NCI-H748 (cell line): ENCODE measurements around the gene FADS3.

Experiments used
- DNase-seq: peaks from one replicate; lab custom pipeline; 2025; ENCODE audit not compliant: unreplicated experiment; lab: John Stamatoyannopoulos, UW

Gene FADS3

GRCh38 chr11:61891331-61892084 lies at the start of gene FADS3:
TSS of gene FADS3 (minus strand) at chr11:61891545. CDS start at chr11:61891381, 164 bp downstream.
- peak; percentile 94 for DNase-seq

- DNase-seq = no peak
Observed at GRCh38 chr11:61940466-61940865, 49.1 kb upstream of the FADS3 start.

GRCh38 chr11:61935861-61936260 lies 44.5 kb upstream of the FADS3 start:
- DNase-seq = no peak

GRCh38 chr11:61930933-61931332 lies 39.6 kb upstream of the FADS3 start:
- DNase-seq = no peak

- no peak for DNase-seq
Observed at GRCh38 chr11:61928606-61929005, 37.3 kb upstream of the FADS3 start.

- no peak for DNase-seq
Observed at GRCh38 chr11:61927501-61927900, 36.2 kb upstream of the FADS3 start.

- DNase-seq = no peak
Observed at GRCh38 chr11:61926235-61926634, 34.9 kb upstream of the FADS3 start.

GRCh38 chr11:61925736-61926135 lies 34.4 kb upstream of the FADS3 start:
- DNase-seq = no peak

- no peak for DNase-seq
Observed at GRCh38 chr11:61924064-61924455, 32.7 kb upstream of the FADS3 start.

- no peak for DNase-seq
Observed at GRCh38 chr11:61923166-61924063, 32.1 kb upstream of the FADS3 start.

GRCh38 chr11:61922539-61922938 lies 31.2 kb upstream of the FADS3 start:
- no peak for DNase-seq

GRCh38 chr11:61921446-61921845 lies 30.1 kb upstream of the FADS3 start:
- DNase-seq = no peak

GRCh38 chr11:61919705-61920631 lies 28.6 kb upstream of the FADS3 start:
- DNase-seq = no peak

GRCh38 chr11:61918938-61919704 lies 27.8 kb upstream of the FADS3 start:
- DNase-seq = no peak

- no peak for DNase-seq
Observed at GRCh38 chr11:61918251-61918937, 27.0 kb upstream of the FADS3 start.

- peak; percentile 55 for DNase-seq
Observed at GRCh38 chr11:61917334-61918109, 26.2 kb upstream of the FADS3 start, which contains the start of gene RAB3IL1. TSS of gene RAB3IL1 (minus strand) at chr11:61917566. CDS start at chr11:61917367, 199 bp downstream.

- DNase-seq = no peak
Observed at GRCh38 chr11:61916737-61917333, 25.5 kb upstream of the FADS3 start.

- no peak for DNase-seq
Observed at GRCh38 chr11:61914471-61915171, 23.3 kb upstream of the FADS3 start.
